IPS-11a (cell line): ENCODE measurements around the gene NLRC5.

Experiments used
- H3K4me3 ChIP-seq: one replicate; pipeline ENCODE4 v1.5.1; 2013; ENCODE audit warnings: low read depth, low read length, control low read depth

The NLRC5 gene

DNA sequence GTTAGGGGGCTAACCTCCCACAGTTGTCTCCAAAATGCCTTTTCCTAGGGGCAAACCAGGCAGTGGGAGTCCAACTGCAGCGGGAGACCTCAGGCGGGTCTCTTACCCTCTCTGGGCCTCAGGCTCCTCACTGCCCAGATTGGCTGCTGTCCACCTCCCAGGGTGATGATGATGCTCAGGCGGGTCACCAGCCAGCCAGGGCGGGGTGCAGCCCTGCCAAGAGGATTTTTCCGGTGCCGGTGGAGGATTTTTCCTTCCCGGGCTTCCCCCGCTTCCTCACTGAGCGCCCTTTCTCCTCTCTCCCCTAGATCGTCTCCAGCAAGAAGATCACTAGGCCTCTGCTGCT, 125.8 kb downstream of the NLRC5 start:
- H3K4me3 ChIP-seq, result no peak overlapping the region

DNA sequence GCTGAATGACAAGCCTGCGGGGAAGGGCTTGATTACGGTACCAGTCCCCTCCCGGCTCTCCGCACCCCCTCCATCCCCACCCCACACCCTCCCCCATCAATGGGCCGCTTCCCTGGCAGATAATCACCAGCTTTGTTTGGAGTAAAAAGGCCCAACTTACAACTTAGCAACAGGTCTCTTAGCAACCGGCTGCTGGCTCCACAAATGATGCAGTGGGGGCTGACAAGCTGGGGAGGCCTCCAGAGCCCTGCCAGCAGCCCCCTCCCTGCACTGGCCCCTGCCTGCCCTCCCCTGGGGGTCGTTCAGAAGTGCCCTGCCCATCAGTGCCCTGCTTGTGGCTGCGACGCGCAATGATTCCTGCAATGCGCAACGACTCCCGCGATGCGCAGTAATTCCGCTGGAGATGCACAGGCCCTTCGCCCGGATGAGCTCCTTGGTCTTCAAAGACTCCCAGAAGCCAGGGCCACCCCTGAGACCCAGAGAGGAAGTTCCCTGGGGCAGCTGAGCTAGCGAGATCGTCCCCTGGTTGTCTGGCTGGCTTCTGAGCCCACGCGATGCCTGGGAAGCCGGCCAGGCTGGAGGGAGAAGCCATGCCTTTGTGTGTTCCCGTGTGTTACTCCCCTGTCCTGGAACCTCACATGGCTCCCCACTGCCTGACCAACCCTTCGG, 126.3 kb downstream of the NLRC5 start:
- no peak overlapping the region for H3K4me3 ChIP-seq

DNA sequence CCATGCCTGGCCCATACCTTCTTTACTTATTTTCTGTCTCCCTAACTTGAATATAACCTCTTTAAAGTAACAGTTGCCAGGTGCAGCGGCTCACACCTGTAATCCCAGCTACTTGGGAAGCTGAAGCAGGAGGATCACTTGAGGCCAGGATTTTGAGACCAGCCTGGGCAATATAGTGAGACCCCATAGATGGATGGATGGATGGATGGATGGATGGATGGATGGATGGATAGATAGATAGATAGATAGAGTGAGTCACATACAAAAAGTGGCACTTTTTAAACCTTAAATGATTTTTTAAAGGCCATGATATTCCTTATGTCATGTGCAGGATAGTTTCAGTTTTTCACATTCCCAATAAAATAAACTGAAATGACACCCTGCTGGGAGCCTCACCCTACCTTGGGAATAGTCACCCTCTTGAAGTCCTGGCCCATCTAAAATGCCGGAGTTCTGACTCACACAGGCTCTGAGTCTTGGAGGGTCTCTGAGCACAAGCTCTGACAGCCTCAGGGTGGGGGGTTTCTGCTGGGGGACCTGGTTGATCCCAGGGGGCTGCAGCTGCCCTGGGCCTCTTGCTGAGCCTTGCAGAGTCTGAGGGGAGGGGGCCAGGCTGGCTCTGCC, 129.2 kb downstream of the NLRC5 start:
- no peak overlapping the region for H3K4me3 ChIP-seq

DNA sequence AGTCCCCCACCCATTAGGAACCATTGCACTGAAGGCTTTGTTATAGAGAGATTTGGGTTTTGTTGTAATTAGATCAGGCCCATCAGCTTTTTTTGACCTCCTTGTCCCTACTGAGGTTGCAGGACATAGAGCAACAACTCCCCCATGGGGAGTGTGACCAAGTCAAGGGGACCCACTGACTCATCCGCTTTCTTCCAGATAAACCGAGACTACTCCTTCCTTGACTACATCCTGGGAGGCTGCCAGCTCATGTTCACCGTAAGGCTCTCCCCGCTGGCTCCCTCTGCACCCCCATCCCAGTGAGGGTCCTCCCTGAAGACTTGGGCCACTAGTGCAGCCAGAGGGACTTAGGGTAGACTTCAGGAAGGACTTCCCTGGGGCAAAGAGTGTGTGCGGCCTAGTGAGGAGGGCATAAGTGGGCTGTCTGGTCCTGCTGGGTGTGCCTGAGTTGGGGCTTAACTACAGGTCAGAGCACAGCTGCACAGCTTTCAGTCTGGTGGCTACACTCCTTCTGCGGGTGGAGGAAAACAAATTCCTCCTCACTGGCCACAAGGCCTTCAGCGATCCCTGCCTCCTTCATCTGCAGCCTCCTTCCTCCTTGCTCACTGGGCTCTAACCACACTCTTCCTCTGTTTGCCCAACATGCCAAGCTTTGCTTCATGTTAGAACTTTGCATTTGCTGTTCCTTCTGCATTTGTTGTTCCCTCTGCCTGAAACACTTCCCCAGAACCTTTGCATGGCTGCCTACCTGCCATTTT, 134.0 kb downstream of the NLRC5 start:
- H3K4me3 ChIP-seq, result no peak overlapping the region

DNA sequence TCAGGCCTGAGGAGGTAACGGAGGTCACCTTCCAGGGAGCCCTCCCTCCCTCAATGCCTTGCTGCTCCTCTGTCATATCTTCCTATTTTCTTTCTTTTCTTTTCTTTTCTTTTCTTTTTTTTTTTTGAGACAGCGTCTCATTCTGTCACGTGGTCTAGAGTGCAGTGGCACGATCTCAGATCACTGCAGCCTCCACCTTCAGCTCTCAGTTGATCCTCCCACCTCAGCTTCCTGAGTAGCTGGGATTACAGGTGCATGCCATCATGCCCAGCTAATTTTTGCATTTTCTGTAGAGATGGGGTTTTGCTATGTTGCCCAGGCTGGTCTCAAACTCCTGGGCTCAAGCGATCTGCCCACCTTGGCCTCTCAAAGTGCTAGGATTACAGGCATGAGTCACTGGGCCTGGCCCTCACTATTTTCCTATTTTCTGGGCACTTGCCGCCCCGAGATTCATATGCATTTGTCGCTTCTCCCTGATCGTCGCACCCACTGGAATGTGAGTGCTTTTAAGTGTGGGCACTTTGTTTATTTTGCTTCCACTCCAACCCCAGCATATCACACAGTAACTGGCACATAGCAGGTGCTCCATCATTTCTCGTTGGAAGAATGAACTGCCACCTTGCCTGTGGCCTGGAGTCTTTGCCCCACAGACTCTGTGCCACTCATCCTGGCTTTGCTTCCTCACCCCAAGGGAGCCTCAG, 134.8 kb downstream of the NLRC5 start:
- H3K4me3 ChIP-seq, result no peak overlapping the region

DNA sequence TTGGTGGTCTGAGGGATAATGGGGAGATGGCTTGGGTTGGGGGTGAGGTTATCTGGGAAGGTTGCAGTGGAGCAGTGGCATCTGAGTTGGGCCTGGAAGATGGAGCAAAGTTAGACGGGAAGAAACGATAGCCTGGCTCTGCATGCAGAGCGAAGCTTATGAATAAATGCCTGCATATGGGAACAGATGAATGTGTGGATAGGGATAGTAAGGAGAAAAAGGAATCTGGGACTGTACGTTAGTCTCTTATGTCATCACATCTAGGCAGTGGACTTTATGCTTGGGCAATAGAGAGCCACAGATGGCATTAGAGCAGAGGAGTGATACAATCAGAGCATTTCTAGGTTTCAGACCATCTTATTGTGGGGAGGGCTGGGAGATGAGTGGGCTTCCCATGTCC, 136.0 kb downstream of the NLRC5 start:
- no peak overlapping the region for H3K4me3 ChIP-seq

DNA sequence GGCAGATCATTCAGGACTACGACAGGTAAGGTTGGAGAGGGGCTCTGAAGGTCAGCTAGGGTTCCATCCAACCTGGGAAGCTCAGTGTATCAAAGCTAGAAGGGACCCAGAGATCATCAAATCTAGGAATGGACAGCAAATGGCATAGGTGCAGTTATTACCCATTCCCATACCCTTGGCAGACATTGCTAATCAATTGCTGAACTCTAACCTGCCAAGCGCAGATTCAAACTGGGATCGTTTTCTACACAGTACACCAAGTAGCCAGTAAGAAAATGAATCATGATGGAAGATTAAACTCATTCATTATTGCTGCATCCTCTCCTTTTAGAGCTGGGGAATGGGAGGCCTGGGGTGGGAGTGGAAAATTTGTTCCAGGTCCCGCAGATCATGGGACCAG, 136.6 kb downstream of the NLRC5 start:
- no peak overlapping the region for H3K4me3 ChIP-seq

DNA sequence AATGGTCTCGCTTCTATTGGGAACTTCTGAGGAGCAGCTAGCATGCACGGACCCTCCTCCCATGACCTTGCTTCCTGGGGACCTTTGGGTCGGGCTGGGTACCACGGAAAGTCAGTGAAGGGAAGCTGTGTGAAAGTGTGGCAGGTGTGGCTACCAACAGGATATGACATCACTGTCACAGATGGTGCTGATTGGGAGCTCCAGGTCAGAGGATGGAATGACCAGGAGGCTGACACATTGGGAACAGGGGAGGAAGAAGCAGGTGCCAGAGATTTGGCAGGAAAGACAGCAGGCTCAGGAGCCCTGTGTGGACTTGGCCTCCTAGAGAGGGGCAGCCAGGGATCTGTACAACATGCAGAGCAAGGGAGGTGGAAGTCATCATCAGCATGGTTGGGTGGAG, 137.1 kb downstream of the NLRC5 start:
- H3K4me3 ChIP-seq, result no peak overlapping the region

DNA sequence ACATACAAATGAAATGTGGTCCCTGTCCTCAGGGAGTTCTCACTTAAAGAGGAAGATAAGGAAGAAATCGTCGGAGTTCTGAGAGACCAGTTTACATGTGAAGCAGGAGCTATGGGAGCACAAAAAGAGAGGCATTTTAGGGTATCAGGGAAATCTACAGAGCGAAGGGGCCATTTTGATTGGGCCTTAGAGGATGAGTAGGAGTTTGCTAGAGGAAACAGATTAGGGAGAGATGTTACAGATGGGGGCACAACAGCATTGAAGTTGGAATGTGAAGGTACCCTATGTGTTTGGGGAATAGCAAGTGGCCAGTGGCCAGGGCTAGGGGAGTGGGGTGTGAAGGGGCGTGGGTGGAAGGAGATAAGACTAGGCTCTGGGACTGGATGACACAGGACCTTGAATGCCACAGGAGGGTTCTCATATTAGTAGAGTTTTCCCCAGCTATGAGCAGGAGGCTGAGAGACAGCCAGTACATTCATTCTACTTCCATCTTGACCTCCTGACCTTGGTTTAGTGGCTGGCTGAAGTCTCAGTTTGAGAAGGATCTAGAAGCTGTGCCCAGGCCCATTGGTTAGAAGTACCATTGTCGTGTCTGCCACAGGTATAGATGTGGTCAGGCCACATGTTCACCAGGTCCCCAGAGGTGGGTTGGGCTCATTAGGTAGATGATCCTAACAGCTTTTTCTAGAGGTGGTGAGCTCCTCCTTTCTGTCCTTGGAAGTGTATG, 137.8 kb downstream of the NLRC5 start:
- H3K4me3 ChIP-seq, result no peak overlapping the region

DNA sequence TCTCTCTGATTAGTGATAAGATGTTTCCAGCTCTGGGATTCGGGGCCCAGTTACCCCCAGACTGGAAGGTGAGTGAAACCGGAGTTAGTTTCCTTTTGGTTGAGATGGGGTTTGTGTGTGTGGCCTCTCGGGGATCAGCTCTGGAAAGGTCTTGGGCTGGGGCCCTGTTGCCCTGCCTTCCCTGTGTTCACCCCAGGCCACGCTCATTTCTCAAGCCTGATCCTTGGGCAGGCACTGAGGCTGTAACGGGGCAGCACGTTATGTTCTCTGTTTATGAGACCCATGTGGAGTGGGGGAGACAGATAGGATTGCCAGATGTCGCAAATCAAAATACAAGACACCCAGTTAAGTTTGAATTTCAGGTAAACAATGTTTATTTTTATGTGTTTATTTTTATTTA, 138.5 kb downstream of the NLRC5 start:
- H3K4me3 ChIP-seq, result no peak overlapping the region

DNA sequence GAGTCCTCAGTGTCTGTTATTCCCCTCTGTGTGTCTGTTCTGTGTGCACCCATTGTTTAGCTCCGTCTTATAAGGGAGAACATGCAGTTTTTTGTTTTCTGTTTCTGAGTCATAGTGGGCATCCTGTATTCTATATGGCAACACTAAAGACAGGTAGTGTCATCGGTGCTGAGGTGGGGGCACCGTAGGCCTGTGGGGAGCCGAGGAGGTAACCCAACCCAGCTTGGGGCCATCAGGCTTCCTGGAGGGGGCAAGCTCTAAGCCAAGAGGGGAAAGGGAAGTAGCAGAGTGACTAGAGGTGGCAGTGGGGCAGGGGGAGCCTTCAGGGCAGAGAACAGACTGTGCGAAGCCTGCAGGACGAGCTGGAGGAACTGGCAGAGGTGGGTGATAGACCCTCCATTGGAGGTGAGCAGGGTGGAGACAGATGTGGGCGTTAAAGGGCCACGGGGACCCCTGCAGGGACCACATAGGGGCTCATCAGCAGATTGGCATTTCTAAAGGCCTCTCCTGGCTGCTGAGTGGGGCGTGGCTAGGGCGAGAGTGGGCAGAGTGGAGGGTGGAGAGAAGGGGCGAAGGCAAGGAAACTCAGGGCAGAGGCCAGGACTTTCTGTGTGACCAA, 139.5 kb downstream of the NLRC5 start:
- no peak overlapping the region for H3K4me3 ChIP-seq

DNA sequence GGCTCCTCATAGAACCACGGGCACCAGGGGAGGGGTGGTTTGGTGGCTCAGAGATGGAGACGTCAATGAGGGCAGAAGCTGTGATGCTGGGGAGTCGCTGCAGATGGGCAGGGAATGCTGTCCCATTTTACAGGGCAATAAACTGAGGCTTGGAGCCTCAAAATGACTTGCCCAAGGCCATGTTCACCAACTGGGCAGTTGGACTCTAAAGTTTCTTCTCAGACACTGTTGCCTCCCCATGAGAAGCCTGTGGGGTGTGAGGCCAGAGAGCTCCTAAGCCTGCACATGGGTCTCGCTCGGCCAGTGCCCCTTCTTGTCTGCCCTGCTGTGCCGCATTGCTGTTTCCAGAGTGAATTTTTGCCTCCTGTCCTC, 141.6 kb downstream of the NLRC5 start:
- no peak overlapping the region for H3K4me3 ChIP-seq

DNA sequence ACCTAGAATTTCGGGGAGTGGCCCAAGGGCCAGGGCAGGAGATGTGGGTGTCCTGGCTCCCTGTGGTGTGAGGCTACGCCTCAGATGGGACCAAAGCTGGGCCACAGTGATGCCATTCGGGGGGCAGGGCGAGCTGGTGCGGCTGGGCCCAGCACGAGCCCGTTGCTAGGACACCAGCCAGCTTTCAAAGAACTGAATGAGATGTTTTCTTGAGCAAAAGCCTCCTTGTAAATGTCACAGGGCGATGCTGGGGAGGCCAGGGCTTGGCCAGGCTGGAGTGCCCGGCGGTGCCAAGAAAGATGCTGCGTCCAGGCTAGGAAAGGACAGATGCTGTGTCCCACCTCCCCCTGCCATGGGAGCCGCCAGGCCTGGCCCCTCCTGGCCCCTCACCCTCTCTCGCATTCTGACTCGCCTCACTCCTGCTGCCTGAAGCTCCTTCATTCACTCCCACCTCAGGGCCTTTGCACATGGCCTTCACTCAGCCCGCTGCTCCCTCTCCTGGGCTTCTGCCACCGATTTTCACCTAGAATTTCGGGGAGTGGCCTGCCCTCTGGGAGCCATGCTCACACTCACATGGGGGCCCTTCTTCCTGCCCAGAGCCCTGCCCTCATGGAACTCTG, 142.1 kb downstream of the NLRC5 start:
- H3K4me3 ChIP-seq, result no peak overlapping the region

DNA sequence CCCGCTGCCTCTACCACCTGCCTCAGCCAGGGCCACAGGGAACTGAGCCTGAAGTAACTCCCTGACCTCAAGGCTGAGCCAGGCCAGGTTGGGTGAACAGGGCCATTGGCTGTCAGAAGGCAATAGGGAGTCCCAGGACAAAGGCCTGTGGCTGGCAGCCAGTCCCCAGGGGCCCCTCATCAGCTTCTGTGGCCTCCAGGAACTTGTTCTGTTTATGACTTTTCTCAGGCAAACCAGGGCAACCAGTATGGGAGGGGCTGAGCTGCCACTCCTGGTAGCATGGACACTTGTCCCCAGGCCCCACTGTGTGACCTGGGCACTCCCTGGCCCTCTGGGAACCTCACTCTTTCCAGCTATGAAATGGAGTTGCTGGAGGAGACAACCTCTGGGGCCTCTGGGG, 143.1 kb downstream of the NLRC5 start:
- H3K4me3 ChIP-seq, result no peak overlapping the region

DNA sequence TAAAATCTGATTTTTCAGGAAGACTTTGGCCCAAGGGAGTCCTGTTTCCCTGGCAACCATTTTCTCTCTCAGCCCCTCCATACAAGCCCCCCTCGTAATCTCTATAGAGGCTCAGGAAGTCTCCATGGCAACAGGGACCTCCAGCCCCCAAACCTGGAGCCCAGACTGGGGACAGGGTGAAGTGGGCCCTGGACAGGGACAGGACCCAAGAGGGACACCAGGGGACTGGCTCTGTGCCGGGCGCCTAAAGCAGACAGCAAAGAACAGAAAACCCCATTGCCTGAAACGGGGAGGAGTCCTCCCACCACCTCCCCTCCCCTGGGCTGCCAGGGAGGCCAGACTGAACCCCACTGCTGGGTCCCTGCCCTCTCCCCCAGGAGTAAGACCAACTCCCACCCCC, 143.7 kb downstream of the NLRC5 start:
- H3K4me3 ChIP-seq, result no peak overlapping the region
